IPS DF 6.9 (cell line): Measurements from ENCODE around the gene UBE3B.

Experiments
- DNase-seq: peaks from one replicate; pipeline ENCODE4 v3.0.0-alpha.2; 2013; ENCODE audit warnings: low read depth, low spot score
- H3K27ac ChIP-seq: one replicate; pipeline ENCODE4 v1.5.1; 2013; ENCODE audit warnings: low read length, control low read depth
- H3K27me3 ChIP-seq: 2 replicates; pipeline ENCODE4 v1.6.1; 2013; ENCODE audit warnings: mild to moderate bottlenecking, low read length; ENCODE audit not compliant: control insufficient read depth, insufficient read depth
- H3K36me3 ChIP-seq: 2 replicates; pipeline ENCODE4 v1.6.1; 2013; ENCODE audit warnings: low read length; ENCODE audit not compliant: control insufficient read depth, insufficient read depth
- H3K4me1 ChIP-seq: 2 replicates; pipeline ENCODE4 v1.6.1; 2013; ENCODE audit warnings: low read length; ENCODE audit not compliant: control insufficient read depth, insufficient read depth
- H3K4me3 ChIP-seq: 2 replicates; pipeline ENCODE4 v1.5.1; 2013; ENCODE audit warnings: mild to moderate bottlenecking, low read length
- H3K9me3 ChIP-seq: 2 replicates; pipeline ENCODE4 v1.6.1; 2013; ENCODE audit warnings: low read length, inconsistent platforms; ENCODE audit not compliant: control insufficient read depth, insufficient read depth
- WGBS: extraction: QIAGEN DNeasy Blood & Tissue Kit; methylation state at CpG from one replicate; pipeline ENCODE4 v1.1.7; 2013; ENCODE audit warnings: mixed read lengths, missing lambda C conversion rate; ENCODE audit not compliant: insufficient read length, insufficient coverage; 5-methylcytosine and 5-hydroxymethylcytosine counted together

UBE3B gene

DNA sequence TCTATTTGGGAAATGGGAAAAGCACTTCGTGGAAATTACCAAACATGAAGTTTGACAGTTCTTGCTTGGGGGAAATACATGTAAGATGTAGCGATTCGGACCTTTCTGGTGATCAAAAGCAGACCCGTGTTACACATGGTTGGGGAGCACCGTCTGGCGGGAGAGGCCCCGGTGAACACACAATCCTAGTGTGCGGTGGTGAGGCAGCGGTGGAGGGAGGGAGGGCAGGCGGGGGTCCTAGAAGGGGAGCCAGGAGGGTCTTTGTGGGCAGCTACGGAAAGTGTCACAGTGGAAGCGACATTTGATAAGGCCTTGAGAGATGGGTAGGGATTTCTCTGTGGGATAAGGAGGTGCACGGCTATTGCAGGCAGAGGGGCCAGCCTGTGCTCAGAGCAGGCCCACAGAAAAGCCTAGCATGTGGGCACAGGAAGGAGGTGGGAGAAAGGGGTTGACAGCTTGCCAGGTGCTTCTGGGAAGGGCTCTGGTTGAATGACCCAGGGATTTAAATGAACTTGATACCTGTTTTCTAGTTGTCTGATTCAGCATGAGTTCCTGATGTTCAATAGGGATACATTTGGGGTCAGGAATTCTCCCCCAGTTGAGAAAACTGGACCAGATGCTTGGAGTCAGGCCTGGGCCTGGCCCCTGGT lies 103.4 kb downstream of the UBE3B start:
- no peaks in the 10 kb centered on the region for H3K27me3 ChIP-seq
- H3K4me1 ChIP-seq: no peaks in the 10 kb centered on the region
- H3K9me3 ChIP-seq: no peaks in the 10 kb centered on the region
- H3K4me3 ChIP-seq: no peak overlapping the region
- peaks cover 34% of the 10 kb centered on the region for H3K36me3 ChIP-seq
- no peak overlapping the region for H3K27ac ChIP-seq
- DNase-seq: no peak
- WGBS: no CpG with 5 or more reads among the region's 13 CpGs

GRCh38 chr12:109581334-109581691 lies 103.9 kb downstream of the UBE3B start:
- Histone ChIP-seq H3K9me3 (no peaks in the 10 kb centered on the region), H3K27me3 (no peaks in the 10 kb centered on the region), H3K36me3 (peaks cover 32% of the 10 kb centered on the region), H3K4me3 (no peak overlapping the region), H3K27ac (no peak overlapping the region), H3K4me1 (no peaks in the 10 kb centered on the region)
- no CpG with 5 or more reads among the region's 18 CpGs for WGBS
- no peak for DNase-seq

DNA sequence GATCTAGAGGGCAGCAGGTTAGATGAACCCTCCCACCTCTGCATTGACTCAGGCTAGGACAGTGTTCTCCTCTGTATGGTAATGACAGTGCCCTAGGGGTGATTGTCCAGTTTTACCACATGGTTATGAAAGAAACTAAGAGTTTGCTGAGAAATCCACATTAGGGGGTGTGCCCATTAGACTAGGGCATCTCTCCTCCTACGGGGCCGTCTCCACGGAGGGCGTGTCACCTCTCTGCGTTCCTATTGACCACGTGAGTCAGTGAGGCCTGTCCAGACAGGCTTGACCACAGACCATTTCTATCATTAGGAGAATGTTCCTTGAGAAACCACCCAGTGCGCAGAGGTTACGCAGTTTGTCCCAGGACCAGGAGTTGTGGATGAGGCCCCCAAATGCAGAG lies 104.4 kb downstream of the UBE3B start:
- Histone ChIP-seq H3K36me3 (peaks cover 35% of the 10 kb centered on the region), H3K4me3 (no peak overlapping the region), H3K27me3 (no peaks in the 10 kb centered on the region), H3K27ac (no peak overlapping the region), H3K4me1 (no peaks in the 10 kb centered on the region), H3K9me3 (no peaks in the 10 kb centered on the region)
- DNase-seq: no peak
- WGBS: no CpG with 5 or more reads among the region's 8 CpGs

DNA sequence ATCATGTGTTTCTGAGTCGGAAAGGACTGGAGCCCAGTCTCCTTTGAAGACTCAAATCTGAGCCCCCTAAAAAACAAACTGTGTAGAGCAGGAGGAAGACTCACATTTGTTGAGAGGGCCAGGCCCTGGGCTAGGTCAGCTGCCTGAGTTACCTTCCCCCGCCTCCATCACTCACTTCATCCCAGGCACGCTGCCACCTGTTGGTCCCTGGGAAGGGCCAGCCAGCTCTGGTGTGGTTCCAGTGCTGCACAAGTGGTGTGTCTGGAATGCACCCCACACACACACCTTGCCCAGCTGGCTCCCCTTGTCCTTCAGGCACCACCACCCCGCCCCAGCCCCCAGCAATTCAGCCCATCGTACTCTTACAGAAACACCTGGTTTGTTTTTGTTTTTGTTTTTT lies 105.2 kb downstream of the UBE3B start:
- Histone ChIP-seq H3K9me3 (no peaks in the 10 kb centered on the region), H3K4me3 (no peak overlapping the region), H3K27me3 (no peaks in the 10 kb centered on the region), H3K27ac (no peak overlapping the region), H3K36me3 (peaks cover 33% of the 10 kb centered on the region), H3K4me1 (no peaks in the 10 kb centered on the region)
- DNase-seq: no peak
- no CpG with 5 or more reads among the region's 5 CpGs for WGBS

DNA sequence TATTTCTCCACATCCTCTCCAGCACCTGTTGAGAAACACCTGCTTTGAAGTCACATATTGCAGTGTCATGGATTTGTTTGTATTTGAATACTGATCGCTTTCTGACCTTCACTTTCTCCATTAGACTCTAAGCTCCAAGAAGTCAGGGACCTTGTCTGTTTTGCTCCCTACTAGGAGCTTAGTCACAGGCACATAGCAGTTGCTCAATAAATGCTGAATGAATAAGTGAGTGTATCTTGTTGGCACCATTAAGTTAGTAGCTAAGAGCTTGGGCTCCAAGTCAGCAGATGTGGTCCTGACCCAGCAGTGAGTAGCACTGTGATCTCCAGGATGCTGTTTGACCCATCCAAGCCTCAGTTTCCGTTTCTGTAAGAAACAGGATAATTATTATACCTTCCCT lies 106.3 kb downstream of the UBE3B start:
- Histone ChIP-seq H3K9me3 (no peaks in the 10 kb centered on the region), H3K27ac (no peak overlapping the region), H3K36me3 (peaks cover 30% of the 10 kb centered on the region), H3K27me3 (no peaks in the 10 kb centered on the region), H3K4me3 (no peak overlapping the region), H3K4me1 (no peaks in the 10 kb centered on the region)
- no CpG with 5 or more reads among the region's 2 CpGs for WGBS
- DNase-seq: no peak
